Activated CD4-positive, alpha-beta memory T cell treated with anti-CD3 and anti-CD28 coated beads for 36 hours (primary cell): ENCODE data around the gene MGAT3. TPM values are rescaled to one million over a fixed set of nuclear protein-coding genes. Genes with fewer than 3 reads are reported as not detected.

Experiments used
- CTCF ChIA-PET: fragments of 350-600 bp; sonication (Branson Sonifier 250); formaldehyde crosslinking; loops from one replicate; lab custom pipeline; 2021; ENCODE audit warnings: antibody characterized with exemption, inconsistent platforms; lab: Charles Lee
- POLR2A ChIA-PET: fragments of 350-600 bp; sonication (Branson Sonifier 250); formaldehyde crosslinking; loops from one replicate; lab custom pipeline; 2021; ENCODE audit warnings: antibody characterized with exemption; lab: Charles Lee
- DNase-seq: peaks from one replicate; pipeline ENCODE4 v3.0.0-alpha.2; 2020
- H3K27ac Mint-ChIP-seq: one replicate; pipeline ENCODE4 v1.8.0; 2021; ENCODE audit warnings: mixed read lengths
- H3K27me3 Mint-ChIP-seq: one replicate; pipeline ENCODE4 v1.8.0; 2021; ENCODE audit warnings: mixed read lengths
- H3K36me3 Mint-ChIP-seq: one replicate; pipeline ENCODE4 v1.8.0; 2021; ENCODE audit warnings: mixed read lengths
- H3K4me1 Mint-ChIP-seq: one replicate; pipeline ENCODE4 v1.8.0; 2021; ENCODE audit warnings: low read depth, mixed read lengths
- H3K4me3 Mint-ChIP-seq: one replicate; pipeline ENCODE4 v1.8.0; 2021; ENCODE audit warnings: mild to moderate bottlenecking, mixed read lengths
- H3K9me3 Mint-ChIP-seq: one replicate; pipeline ENCODE4 v1.8.0; 2021; ENCODE audit warnings: mixed read lengths
- intact Hi-C: fragments of 100-400 bp; cut with micrococcal nuclease; formaldehyde crosslinking; loops from one replicate; pipeline ENCODE4 v1.15.1; 2023
- total RNA-seq, 2 experiments: library from RNA; stranded (reverse); gene quantifications; one replicate each; pipeline ENCODE4 v1.2.3, GENCODE V29; 2021

The MGAT3 gene
- total RNA-seq, 2 experiments from 2014 or later: 0.05 TPM; not detected in 1

DNA sequence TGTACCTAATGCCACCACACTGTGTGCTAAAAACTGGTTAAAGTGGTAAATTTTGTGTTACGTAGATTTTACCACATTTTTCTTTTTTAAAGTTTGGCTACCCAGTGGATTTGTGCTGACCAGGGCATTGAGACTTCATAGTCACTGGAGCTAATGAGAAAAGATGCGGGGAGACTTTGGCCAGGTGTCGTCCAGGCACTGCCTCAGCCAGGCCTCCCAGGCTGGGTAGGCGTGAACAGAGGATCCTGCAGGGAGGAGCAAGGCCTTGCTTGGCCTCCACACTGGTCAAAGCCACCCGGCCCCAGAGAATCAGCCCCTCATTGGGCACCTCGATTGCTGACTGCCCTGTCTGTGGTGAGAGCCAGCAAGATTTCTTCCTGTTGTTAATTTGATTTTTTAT, 13.4 kb upstream of the MGAT3 start:
- Mint-ChIP-seq H3K27me3 (peaks cover 14% of the 10 kb centered on the region), H3K4me1 (peaks cover 9% of the 10 kb centered on the region), H3K4me3 (no peak overlapping the region), H3K9me3 (no peaks in the 10 kb centered on the region), H3K27ac (no peak overlapping the region), H3K36me3 (no peaks in the 10 kb centered on the region)
- POLR2A ChIA-PET: no interaction called here
- no peak for DNase-seq
- intact Hi-C loops: no loop called here
- CTCF ChIA-PET: interaction anchor here (0.7 kb wide), 1 partner anchor 54 kb away, joined by 3 read pairs; no protein-coding TSS in a partner anchor

DNA sequence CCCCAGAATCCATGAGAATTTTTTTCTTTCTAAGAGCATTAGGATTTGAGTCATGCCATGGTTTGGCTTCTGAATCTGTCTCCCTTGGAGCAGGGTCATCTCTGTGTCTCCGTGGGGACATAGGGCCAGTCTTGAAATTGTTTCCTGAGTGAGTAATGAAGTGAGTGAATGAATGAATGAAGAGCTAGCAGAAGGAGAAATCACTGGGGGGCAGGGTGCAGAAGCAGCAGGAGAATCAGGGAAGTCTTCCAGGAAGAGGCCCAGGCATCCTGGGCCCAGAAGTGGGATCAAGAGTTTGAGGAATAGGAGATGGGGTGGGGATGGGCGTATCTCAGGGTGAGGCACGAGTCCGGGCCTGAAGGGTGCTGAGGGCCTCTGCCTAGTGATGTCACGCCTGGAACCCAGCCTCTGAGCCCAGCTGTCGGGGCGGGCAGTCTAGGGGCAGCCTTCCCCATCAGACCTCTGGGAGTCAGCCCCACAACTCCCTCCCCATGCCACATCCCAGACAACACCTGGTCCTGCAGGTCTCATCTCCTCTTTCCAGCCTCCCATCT, 12.5 kb upstream of the MGAT3 start:
- Mint-ChIP-seq H3K4me1 (peaks cover 9% of the 10 kb centered on the region), H3K4me3 (no peak overlapping the region), H3K9me3 (no peaks in the 10 kb centered on the region), H3K27me3 (peaks cover 7% of the 10 kb centered on the region), H3K27ac (no peak overlapping the region), H3K36me3 (no peaks in the 10 kb centered on the region)
- CTCF ChIA-PET: no interaction called here
- intact Hi-C loops: no loop called here
- POLR2A ChIA-PET: no interaction called here
- no peak for DNase-seq

DNA sequence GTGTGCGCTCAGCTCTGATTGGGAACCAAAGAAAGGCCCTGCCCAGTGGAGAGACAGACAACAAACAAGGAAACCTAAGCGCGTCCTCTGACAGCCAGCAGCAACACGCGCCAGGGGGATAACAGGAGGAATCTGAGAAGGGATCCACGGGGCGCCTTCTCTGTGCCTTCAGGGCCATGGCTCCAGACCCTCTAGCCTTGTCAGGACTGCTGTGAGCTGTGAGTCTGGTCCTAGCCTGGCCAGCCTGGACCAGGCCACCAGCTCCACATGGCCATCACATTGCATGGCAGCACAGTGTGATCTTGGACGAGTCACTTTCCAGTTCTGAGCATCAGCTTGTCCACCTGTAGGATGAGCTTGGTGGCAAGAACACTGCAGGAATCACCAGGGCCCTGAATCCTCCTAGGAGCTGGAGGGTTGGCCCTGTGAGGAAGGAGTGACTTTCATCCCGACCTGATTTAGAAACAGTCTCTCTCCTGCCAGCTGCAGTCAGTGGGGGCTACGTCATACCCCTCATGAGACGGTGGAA, 11.8 kb upstream of the MGAT3 start:
- H3K4me1 Mint-ChIP-seq: peaks cover 9% of the 10 kb centered on the region
- ChIA-PET POLR2A (no interaction called here), CTCF (no interaction called here)
- no peak for DNase-seq
- H3K27me3 Mint-ChIP-seq: peaks cover 4% of the 10 kb centered on the region
- H3K36me3 Mint-ChIP-seq: no peaks in the 10 kb centered on the region
- no peak overlapping the region for H3K27ac Mint-ChIP-seq
- intact Hi-C loops: no loop called here
- no peak overlapping the region for H3K4me3 Mint-ChIP-seq
- H3K9me3 Mint-ChIP-seq: no peaks in the 10 kb centered on the region

DNA sequence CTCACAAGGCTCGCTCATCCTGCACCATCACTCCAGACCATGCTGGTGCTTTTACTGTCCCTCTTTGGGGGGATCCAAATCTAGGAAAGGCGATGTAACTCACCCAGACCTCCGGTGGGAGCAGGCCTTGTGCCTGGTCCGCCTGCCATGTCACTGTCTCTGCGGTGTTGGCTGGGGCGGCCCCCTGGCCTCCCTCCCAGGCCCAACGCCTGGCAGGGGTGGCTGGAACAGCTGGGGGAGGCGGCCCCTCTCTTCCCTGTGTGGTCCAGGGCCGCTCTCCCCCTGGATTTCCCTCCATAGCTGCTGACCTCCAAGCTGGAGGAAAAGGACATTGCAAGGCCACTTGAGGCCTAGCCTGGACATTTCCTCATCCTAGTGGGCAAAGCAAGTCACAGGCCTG, 11.1 kb upstream of the MGAT3 start:
- peaks cover 9% of the 10 kb centered on the region for H3K4me1 Mint-ChIP-seq
- no peaks in the 10 kb centered on the region for H3K9me3 Mint-ChIP-seq
- no peak for DNase-seq
- H3K36me3 Mint-ChIP-seq: no peaks in the 10 kb centered on the region
- peaks cover 4% of the 10 kb centered on the region for H3K27me3 Mint-ChIP-seq
- no peak overlapping the region for H3K4me3 Mint-ChIP-seq
- intact Hi-C loops: no loop called here
- ChIA-PET CTCF (no interaction called here), POLR2A (no interaction called here)
- H3K27ac Mint-ChIP-seq: no peak overlapping the region

DNA sequence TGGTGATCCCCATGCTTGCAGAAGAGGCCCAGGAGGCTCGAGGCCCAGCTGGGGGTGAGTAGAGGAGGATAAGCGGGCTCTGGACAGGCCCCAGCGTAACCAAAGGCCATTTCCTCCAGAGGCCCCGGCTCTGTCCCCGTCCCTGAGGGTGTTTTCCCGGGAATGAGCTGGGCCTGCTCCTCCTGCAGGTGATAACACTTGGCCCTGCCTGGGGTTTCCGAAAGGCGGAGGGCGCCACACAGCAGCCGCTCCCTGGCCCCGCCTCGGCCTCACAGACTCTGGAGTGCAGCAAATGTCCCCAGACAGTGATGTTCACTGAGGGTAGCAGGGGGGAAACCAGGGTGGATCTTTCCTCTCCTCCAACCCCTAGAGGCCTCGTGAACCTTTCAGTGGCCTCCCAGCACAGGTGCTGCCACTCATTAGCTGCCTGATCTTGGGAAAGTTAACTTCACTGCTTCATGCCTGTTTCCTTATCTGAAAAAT, 10.5 kb upstream of the MGAT3 start:
- intact Hi-C loops: no loop called here

DNA sequence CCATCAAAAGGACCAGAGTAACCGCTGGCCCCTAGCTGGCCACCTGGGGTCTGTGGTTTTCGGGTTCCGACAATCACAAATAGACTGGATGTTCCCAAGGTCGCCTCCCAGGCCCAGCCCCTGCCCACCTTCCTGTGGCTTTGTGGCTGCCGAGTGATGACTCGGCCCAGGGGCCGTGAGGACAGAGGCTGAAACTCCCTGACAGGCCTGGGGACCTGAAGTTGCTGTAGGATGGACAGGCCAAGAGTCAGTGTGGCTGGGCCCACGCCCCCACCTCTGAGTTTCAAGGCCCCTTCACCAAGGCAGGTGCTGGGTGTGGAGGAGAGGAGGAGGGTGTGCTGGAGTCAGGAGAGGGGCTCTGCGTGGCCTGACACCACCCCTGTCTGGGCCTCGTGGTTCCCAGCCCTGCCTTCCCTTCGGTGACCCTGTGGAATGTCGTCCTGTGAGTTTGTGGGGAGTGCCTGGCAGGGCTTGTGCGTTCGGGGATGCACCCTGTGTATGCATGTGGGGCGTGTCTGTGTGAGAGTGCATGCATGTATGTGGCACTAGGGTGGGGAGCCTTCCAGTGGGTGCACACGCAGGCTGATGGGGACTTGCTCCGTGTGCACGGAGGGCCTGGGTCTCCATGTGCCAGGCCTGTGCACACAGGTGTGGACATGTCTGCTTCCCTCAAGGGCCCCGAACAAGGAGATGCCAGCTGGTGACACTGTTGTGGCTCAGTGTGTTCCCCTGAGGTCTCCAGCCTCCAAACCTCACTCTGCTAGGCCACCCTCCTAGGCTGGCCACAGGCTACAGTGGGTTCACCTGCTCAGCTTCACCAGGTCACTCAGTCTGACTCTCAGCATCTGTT, 8.4 kb upstream of the MGAT3 start:
- intact Hi-C loops: no loop called here
- no peak for DNase-seq
- ChIA-PET CTCF (interaction anchor here (0.5 kb wide), 1 partner anchor 233 kb away, joined by 3 read pairs; no protein-coding TSS in a partner anchor), POLR2A (no interaction called here)
- no peaks in the 10 kb centered on the region for H3K27me3 Mint-ChIP-seq
- H3K27ac Mint-ChIP-seq: no peak overlapping the region
- H3K4me3 Mint-ChIP-seq: no peak overlapping the region
- peaks cover 9% of the 10 kb centered on the region for H3K4me1 Mint-ChIP-seq
- H3K36me3 Mint-ChIP-seq: no peaks in the 10 kb centered on the region
- H3K9me3 Mint-ChIP-seq: no peaks in the 10 kb centered on the region

More for the DNA sequence above, 10.5 kb upstream of the MGAT3 start:
- no peak overlapping the region for H3K4me3 Mint-ChIP-seq
- no peak for DNase-seq
- POLR2A ChIA-PET: no interaction called here
- H3K36me3 Mint-ChIP-seq: no peaks in the 10 kb centered on the region
- CTCF ChIA-PET: no interaction called here
- peaks cover 9% of the 10 kb centered on the region for H3K4me1 Mint-ChIP-seq
- no peak overlapping the region for H3K27ac Mint-ChIP-seq
- no peaks in the 10 kb centered on the region for H3K9me3 Mint-ChIP-seq
- H3K27me3 Mint-ChIP-seq: peaks cover 2% of the 10 kb centered on the region

DNA sequence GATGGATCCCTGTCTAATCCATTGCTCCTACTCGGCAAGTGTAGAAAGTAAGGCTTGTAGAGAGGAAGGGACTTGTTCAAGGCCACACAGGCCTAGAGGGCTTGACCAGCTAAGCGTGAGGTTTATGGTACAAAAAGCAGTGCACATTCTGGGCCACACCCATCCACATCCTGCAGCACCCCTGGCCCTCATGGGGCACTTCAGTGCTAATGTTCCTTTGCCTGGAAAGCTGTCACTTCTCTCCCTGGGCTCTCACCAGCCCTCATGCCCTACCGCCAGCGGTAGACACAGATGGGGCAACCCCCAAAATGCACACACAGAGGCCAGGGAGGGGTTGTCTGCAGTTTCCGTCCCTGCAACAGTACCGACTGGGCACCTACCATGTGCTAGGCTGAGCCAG, 7.1 kb upstream of the MGAT3 start:
- DNase-seq: no peak
- ChIA-PET POLR2A (no interaction called here), CTCF (no interaction called here)
- H3K27me3 Mint-ChIP-seq: peaks cover 3% of the 10 kb centered on the region
- intact Hi-C loops: no loop called here
- no peak overlapping the region for H3K4me3 Mint-ChIP-seq
- no peaks in the 10 kb centered on the region for H3K9me3 Mint-ChIP-seq
- H3K27ac Mint-ChIP-seq: no peak overlapping the region
- peaks cover 9% of the 10 kb centered on the region for H3K4me1 Mint-ChIP-seq
- no peaks in the 10 kb centered on the region for H3K36me3 Mint-ChIP-seq

DNA sequence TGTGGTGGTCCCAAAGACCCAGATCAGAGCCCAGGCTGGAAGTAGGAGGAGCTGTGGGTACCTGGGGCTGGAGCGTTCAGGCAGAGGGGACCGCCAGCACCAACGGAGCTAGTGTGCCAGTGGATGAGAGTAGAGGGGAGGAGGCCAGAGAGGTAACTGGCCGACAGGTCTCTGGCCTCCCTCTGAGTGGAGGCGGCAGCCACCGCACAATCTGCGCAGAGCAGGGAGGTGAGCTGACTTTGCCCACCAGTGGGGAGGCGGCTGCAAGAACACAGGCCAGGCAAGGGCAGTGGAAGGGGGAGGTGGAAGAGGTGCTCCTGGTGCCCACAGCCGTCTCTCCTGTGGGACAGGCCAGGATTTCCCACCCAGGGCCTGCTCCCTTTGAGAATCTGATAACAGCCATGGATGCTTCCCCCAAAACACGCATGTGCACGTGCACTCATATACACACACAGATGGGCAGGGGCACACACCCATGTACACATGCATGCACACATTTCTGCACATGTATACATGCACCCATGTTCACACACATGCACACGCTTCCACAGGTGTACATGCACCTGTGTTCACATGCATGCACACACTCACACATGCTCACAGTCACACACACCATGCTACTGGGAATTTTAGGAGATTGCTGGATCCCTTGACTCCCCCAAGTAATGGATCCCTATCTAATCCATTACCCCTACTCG, 6.4 kb upstream of the MGAT3 start:
- intact Hi-C loops: no loop called here
- no peaks in the 10 kb centered on the region for H3K36me3 Mint-ChIP-seq
- H3K4me3 Mint-ChIP-seq: no peak overlapping the region
- POLR2A ChIA-PET: no interaction called here
- H3K4me1 Mint-ChIP-seq: peaks cover 9% of the 10 kb centered on the region
- H3K27ac Mint-ChIP-seq: no peak overlapping the region
- CTCF ChIA-PET: no interaction called here
- DNase-seq: no peak
- no peaks in the 10 kb centered on the region for H3K9me3 Mint-ChIP-seq
- H3K27me3 Mint-ChIP-seq: peaks cover 3% of the 10 kb centered on the region

DNA sequence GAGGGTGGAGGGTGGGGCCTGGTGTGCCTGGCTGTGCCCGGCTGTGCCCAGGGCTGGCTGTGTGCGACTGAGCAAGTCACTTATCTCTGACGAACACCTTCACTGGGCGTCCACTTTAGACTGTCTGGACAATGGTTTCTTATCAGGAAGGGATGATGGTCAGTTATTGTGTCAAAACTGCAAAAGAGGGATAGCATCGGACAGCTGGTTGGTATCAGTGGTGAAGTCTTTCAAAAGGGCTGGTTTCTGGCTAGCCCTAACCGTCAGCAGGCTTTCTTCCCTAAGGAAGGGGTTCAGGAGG, 4.1 kb upstream of the MGAT3 start:
- intact Hi-C loops: no loop called here
- H3K4me1 Mint-ChIP-seq: peaks cover 11% of the 10 kb centered on the region
- H3K4me3 Mint-ChIP-seq: no peak overlapping the region
- no peaks in the 10 kb centered on the region for H3K36me3 Mint-ChIP-seq
- POLR2A ChIA-PET: no interaction called here
- peaks cover 16% of the 10 kb centered on the region for H3K27me3 Mint-ChIP-seq
- no peak for DNase-seq
- CTCF ChIA-PET: no interaction called here
- H3K27ac Mint-ChIP-seq: no peak overlapping the region
- H3K9me3 Mint-ChIP-seq: no peaks in the 10 kb centered on the region

DNA sequence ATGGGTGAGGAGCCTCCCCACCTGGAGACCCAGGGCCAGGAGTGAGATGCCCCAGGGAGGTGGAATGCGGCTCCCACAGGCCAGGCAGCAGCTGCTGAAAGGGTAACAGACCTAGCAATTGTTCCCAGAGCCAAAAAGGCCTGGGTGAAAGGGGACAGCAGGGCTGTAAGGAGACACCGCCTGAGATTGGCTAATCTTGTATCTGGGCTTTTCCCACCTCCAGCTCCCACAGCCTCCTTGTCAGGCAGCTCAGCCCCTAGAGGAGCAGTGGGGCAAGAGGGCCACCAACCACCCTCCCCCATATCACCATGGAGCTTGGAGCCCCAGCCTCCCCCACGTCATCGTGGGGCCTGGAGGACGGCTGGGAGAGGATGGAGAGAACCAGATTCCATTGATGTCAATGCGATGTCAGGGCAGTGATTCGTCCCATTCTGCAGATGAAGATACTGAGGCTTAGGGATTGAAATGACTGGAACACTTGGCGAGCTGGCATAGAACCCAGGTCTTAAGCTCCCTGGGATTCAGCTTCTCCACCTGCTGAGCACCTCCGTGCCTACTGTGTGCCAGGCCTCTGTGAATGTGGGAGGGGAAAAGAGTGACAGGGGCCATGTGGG, 2.9 kb upstream of the MGAT3 start:
- Mint-ChIP-seq H3K4me1 (peaks cover 19% of the 10 kb centered on the region), H3K27me3 (peaks cover 25% of the 10 kb centered on the region), H3K27ac (no peak overlapping the region), H3K36me3 (no peaks in the 10 kb centered on the region), H3K4me3 (no peak overlapping the region), H3K9me3 (no peaks in the 10 kb centered on the region)
- ChIA-PET CTCF (interaction anchor here (0.9 kb wide), 1 partner anchor 43 kb away, joined by 3 read pairs; no protein-coding TSS in a partner anchor), POLR2A (no interaction called here)
- intact Hi-C loops: no loop called here
- no peak for DNase-seq

DNA sequence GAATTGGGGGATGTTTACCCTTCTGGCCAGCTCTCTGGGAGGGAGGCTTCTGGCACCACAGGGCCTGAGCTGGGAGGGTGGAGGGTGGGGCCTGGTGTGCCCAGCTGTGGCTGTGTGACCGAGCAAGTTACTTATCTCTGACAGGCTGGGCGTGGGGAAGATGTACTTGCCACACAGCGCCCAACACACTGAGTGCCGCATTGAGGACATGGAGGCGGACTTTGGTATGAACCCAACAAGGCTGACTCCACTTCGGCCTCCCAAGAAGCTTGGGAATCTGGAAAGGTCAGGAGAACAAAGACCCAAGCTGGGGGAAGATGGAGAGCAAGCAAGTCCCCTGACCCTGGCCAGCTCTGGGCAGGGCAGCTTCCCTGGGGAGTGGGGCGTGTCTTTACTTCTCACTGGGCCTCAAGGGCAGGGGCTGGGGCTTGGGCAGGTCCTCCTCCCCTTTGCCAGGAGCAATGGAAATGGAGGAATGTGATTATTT, 2.4 kb upstream of the MGAT3 start:
- H3K27ac Mint-ChIP-seq: no peak overlapping the region
- H3K27me3 Mint-ChIP-seq: peaks cover 26% of the 10 kb centered on the region
- H3K4me1 Mint-ChIP-seq: peaks cover 19% of the 10 kb centered on the region
- H3K4me3 Mint-ChIP-seq: no peak overlapping the region
- no peaks in the 10 kb centered on the region for H3K9me3 Mint-ChIP-seq
- DNase-seq: no peak
- intact Hi-C loops: no loop called here
- CTCF ChIA-PET: no interaction called here
- POLR2A ChIA-PET: no interaction called here
- no peaks in the 10 kb centered on the region for H3K36me3 Mint-ChIP-seq

DNA sequence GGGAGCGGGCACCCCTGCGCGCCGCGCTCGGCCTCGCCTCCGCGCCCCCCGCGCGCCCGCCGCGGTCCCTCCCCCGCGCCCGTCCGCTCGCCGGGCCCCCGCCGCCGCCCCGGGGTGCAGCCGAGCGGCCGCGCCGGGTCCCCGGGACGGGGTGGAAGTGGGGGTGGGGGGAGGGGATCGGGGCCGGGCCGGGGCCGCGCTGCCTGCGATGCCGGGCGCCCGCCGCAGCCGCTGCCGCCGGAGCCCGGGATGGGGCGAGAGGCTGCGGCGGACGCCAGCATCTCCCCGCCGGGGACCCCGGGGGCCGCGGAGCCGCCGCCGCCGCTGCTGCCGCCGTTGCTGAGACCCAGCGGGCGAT, 365 bp downstream of the MGAT3 start:
- CTCF ChIA-PET: no interaction called here
- Mint-ChIP-seq H3K4me3 (no peak overlapping the region), H3K27ac (no peak overlapping the region), H3K36me3 (no peaks in the 10 kb centered on the region), H3K9me3 (no peaks in the 10 kb centered on the region), H3K4me1 (peaks cover 19% of the 10 kb centered on the region), H3K27me3 (peaks cover 36% of the 10 kb centered on the region)
- POLR2A ChIA-PET: no interaction called here
- intact Hi-C loops: no loop called here
- DNase-seq: no peak
